ENCODE results near the gene OCA2.

The OCA2 gene

GRCh38 chr15:28037969-28038590 is 61.0 kb downstream of the OCA2 start:
- no peak for TF ChIP-seq CTCF (IDR thresholded peaks at IDR 0.05; ENCODE audit: low read depth, low read length, missing control alignments)

DNA sequence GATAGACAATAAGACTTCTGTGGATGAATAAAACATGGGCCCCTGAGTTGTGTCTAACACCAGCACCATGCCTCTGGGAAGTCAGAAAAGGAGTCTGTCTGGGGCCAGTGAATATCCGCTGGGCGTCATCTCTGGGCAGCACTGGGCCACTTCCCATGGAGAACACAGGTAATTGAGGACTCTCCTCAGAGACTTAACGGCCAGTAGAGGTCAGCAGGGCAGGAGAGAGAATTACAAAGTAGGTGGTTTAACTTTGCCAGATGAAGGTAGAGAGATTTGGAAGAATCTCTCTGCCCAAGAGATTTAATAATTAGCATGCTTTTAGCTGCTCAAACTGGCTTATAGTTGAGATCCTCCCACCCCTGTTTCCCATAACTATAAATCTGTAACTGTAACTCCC is 65.7 kb downstream of the OCA2 start:
- H3K27ac ChIP-seq, result no peak overlapping the region
- DNase-seq, result no peak
- no peaks in the 10 kb centered on the region for H3K36me3 ChIP-seq (replicated peaks)
- no peak for TF ChIP-seq CTCF (IDR thresholded peaks at IDR 0.05; ENCODE audit: low read depth, low read length, missing control alignments)
- in situ Hi-C loops (cut with HindIII; ENCODE audit: low pct_ligation_motif_present, low sequenced_read_pairs), result no loop called here
- no peak overlapping the region for H3K4me3 ChIP-seq (ENCODE audit: low read depth, low read length)
- H3K27me3 ChIP-seq (replicated peaks), result no peaks in the 10 kb centered on the region

More at GRCh38 chr15:28037969-28038590, 61.0 kb downstream of the OCA2 start:
- no peaks in the 10 kb centered on the region for H3K36me3 ChIP-seq (replicated peaks)
- in situ Hi-C loops (cut with HindIII; ENCODE audit: low pct_ligation_motif_present, low sequenced_read_pairs), result no loop called here
- no peaks in the 10 kb centered on the region for H3K27me3 ChIP-seq (replicated peaks)
- no peak overlapping the region for H3K4me3 ChIP-seq (ENCODE audit: low read depth, low read length)
- H3K27ac ChIP-seq, result no peak overlapping the region
- DNase-seq, result no peak

DNA sequence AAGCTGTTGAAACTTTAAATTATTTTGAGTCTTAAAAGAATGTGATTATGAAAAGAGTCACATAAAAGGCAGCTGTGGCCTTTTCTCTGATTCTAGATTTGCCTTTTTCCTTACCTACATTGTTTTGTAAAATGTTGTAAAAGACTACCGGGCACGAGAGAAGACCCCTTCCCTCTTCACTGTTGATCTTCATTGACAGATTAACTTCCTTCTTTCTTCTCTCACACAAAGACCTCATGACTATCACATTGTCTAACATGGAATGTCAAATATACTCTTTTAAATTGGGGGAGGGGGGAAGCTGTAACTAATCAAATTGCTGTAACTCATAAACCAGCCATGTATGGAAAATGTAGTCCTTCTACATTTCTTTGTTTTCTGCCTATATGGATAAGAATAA is 68.3 kb downstream of the OCA2 start:
- TF ChIP-seq CTCF (IDR thresholded peaks at IDR 0.05; ENCODE audit: low read depth, low read length, missing control alignments), result no peak
- Histone ChIP-seq H3K4me3 (ENCODE audit: low read depth, low read length) (no peak overlapping the region), H3K27me3 (replicated peaks) (no peaks in the 10 kb centered on the region), H3K36me3 (replicated peaks) (no peaks in the 10 kb centered on the region), H3K27ac (no peak overlapping the region)
- DNase-seq, result no peak
- in situ Hi-C loops (cut with HindIII; ENCODE audit: low pct_ligation_motif_present, low sequenced_read_pairs), result no loop called here

GRCh38 chr15:28027714-28028076 is 71.4 kb downstream of the OCA2 start:
- DNase-seq, result no peak
- Histone ChIP-seq H3K36me3 (replicated peaks) (no peaks in the 10 kb centered on the region), H3K27me3 (replicated peaks) (no peaks in the 10 kb centered on the region), H3K4me3 (ENCODE audit: low read depth, low read length) (no peak overlapping the region), H3K27ac (no peak overlapping the region)
- TF ChIP-seq CTCF (IDR thresholded peaks at IDR 0.05; ENCODE audit: low read depth, low read length, missing control alignments), result no peak
- in situ Hi-C loops (cut with HindIII; ENCODE audit: low pct_ligation_motif_present, low sequenced_read_pairs), result no loop called here

DNA sequence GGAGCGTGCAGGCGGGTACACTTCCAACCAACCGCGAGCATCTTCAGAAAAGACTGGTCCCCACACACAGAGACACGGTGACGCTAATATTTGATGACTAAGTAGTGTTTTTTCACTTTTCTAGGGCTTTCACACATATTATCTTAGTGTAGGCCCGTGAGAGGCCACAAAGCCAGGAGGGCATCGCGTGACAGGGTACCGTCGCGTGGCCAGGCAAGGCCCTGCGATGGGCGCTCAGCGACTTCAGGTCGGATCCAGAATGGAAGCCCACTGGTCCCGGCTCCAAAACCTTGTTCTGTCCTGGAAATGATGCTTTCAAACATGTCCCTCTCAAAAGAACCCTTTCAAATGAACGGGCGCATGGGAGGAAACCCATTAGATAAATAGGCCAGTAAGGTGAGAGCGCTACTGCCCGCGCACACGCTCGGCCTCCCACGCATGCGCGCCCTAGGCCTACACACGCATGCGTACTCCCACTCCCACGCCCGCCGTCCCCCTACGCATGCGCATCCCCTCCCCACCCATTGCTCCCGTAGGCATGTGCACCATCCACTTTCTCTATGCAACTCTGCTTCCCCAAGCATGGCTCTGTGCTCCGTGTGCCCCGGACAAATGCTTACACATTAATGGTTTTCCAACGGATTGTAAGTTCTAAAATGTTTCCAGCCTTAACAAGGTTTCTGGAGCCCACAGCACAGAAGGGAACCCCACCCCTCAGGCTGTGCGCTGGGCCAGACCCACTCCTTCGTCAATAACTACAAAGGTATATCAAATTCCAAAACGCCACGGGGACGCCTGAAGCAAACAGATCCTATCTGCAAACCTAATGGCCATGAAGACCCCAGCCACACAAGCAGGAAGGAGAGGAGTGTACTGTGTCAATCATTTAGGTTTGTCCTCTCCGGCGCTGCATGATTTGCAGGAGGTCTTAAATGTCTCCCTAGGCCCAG is 72.1 kb downstream of the OCA2 start:
- in situ Hi-C loops (cut with HindIII; ENCODE audit: low pct_ligation_motif_present, low sequenced_read_pairs), result no loop called here
- no peak for TF ChIP-seq CTCF (IDR thresholded peaks at IDR 0.05; ENCODE audit: low read depth, low read length, missing control alignments)
- Histone ChIP-seq H3K4me3 (ENCODE audit: low read depth, low read length) (no peak overlapping the region), H3K27me3 (replicated peaks) (no peaks in the 10 kb centered on the region), H3K27ac (no peak overlapping the region), H3K36me3 (replicated peaks) (no peaks in the 10 kb centered on the region)
- DNase-seq, result no peak
